ENCODE data around the gene NKRF. TPM values are rescaled to one million over a fixed set of nuclear protein-coding genes. Genes with fewer than 3 reads are reported as not detected.

Gene NKRF
- total and polyA plus RNA-seq, 9 of the 15 experiments (the other 6 are each of a cell fraction or from before 2014, with no cell fraction given), result 8.9 to 31.9 (median 19.0) TPM

DNA sequence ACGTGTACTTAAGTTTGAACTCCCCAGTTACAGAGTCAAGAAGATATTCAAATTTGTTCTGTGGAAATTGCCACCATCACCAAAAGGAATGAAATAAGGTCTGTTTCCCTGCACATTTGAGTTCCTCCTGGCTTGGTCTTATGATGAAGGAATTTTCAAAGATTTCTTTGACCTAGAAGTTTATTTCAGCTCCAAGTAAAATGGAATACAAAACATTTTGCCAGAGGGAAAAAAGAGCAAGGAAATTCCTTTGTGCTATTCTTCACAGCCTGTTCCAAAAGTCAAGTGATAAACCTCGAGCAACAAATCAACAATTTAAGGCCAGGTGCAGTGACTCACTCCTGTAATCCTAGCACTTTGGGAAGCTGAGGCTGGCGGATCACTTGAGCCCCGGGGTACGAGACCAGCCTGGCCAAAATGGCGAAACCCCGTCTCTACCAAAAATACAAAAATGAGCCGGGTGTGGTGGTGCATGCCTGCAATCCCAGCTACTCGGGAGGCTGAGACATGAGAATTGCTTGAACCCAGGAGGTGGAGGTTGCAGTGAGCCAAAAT lies 3.4 kb downstream of the NKRF start (continued):
- TF ChIP-seq, protein P1, sequence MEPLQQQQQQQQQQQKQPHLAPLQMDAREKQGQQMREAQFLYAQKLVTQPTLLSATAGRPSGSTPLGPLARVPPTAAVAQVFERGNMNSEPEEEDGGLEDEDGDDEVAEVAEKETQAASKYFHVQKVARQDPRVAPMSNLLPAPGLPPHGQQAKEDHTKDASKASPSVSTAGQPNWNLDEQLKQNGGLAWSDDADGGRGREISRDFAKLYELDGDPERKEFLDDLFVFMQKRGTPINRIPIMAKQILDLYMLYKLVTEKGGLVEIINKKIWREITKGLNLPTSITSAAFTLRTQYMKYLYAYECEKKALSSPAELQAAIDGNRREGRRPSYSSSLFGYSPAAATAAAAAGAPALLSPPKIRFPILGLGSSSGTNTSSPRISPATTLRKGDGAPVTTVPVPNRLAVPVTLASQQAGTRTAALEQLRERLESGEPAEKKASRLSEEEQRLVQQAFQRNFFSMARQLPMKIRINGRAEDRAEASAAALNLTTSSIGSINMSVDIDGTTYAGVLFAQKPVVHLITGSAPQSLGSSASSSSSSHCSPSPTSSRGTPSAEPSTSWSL (CRISPR knock-in tag; IDR thresholded peaks at IDR 0.05; ENCODE audit: borderline replicate concordance), result no peak
- TF ChIP-seq RBM39 (optimal IDR thresholded peaks at IDR 0.05; ENCODE audit: low read depth, low read length) (no peak), CBFA2T2 (conservative IDR thresholded peaks at IDR 0.05) (no peak), HDGF (IDR thresholded peaks at IDR 0.05) (no peak), ZNF316 (IDR thresholded peaks at IDR 0.05) (no peak), ZNF184 (CRISPR knock-in tag; IDR thresholded peaks at IDR 0.05) (no peak), TARDBP (IDR thresholded peaks at IDR 0.05) (no peak)
- TF ChIP-seq, protein P2, sequence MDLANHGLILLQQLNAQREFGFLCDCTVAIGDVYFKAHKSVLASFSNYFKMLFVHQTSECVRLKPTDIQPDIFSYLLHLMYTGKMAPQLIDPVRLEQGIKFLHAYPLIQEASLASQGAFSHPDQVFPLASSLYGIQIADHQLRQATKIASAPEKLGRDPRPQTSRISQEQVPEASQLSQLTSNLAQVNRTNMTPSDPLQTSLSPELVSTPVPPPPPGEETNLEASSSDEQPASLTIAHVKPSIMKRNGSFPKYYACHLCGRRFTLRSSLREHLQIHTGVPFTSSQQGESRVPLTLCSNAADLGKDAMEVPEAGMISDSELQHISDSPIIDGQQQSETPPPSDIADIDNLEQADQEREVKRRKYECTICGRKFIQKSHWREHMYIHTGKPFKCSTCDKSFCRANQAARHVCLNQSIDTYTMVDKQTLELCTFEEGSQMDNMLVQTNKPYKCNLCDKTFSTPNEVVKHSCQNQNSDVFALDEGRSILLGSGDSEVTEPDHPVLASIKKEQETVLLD (IDR thresholded peaks at IDR 0.05), result no peak
- TF ChIP-seq, protein P3, sequence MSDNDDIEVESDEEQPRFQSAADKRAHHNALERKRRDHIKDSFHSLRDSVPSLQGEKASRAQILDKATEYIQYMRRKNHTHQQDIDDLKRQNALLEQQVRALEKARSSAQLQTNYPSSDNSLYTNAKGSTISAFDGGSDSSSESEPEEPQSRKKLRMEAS (CRISPR knock-in tag; IDR thresholded peaks at IDR 0.05), result no peak
- TF ChIP-seq, protein P4, sequence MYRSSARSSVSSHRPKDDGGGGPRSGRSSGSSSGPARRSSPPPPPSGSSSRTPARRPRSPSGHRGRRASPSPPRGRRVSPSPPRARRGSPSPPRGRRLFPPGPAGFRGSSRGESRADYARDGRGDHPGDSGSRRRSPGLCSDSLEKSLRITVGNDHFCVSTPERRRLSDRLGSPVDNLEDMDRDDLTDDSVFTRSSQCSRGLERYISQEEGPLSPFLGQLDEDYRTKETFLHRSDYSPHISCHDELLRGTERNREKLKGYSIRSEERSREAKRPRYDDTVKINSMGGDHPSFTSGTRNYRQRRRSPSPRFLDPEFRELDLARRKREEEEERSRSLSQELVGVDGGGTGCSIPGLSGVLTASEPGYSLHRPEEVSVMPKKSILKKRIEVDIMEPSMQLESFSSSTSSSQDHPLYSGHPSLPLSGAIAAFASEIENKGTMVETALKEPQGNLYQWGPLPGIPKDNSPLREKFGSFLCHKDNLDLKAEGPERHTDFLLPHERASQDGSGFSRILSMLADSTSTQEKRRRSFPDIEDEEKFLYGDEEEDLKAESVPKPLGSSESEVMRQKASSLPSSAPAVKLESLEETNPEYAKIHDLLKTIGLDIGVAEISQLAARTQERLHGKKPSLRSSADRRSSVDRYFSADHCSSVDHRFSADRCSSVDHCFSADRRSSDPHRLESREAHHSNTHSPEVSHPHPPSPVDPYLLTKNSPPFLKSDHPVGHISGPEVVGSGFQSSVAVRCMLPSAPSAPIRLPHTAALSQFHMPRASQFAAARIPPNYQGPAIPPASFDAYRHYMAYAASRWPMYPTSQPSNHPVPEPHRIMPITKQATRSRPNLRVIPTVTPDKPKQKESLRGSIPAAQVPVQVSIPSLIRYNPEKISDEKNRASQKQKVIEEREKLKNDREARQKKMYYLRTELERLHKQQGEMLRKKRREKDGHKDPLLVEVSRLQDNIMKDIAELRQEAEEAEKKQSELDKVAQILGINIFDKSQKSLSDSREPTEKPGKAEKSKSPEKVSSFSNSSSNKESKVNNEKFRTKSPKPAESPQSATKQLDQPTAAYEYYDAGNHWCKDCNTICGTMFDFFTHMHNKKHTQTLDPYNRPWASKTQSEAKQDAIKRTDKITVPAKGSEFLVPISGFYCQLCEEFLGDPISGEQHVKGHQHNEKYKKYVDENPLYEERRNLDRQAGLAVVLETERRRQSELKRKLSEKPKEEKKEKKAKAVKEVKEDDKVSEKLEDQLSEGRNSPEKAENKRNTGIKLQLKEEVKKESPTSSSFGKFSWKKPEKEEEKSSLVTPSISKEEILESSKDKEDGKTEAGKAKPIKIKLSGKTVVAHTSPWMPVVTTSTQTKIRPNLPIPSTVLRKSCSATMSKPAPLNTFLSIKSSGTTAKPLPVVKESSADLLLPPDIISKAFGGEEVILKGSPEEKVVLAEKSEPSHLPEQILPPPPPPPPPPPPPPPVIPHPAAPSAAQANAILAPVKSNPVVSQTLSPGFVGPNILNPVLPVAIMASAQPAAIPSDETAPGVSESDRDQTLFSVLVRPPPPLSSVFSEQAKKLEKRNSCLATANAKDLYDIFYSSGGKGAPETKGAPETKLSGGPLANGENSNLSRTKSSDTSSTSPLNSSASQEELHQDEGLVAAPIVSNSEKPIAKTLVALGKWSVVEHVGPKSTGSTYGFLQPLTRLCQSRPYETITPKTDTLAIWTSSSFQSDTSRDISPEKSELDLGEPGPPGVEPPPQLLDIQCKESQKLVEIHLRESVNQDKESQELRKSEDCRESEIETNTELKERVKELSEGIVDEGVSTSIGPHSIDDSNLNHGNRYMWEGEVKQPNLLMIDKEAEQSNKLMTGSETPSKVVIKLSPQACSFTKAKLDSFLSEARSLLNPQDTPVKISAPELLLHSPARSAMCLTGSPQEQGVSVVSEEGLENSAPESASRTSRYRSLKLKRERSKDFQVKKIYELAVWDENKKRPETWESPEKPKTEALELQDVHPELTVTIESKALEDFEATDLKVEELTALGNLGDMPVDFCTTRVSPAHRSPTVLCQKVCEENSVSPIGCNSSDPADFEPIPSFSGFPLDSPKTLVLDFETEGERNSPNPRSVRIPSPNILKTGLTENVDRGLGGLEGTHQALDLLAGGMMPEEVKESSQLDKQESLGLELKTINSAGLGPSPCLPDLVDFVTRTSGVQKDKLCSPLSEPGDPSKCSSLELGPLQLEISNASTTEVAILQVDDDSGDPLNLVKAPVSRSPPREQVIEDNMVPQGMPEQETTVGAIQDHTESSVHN (IDR thresholded peaks at IDR 0.05; ENCODE audit: borderline replicate concordance in 1 of 2, low read depth in 1 of 2), result no peak
- TF ChIP-seq, protein P5, sequence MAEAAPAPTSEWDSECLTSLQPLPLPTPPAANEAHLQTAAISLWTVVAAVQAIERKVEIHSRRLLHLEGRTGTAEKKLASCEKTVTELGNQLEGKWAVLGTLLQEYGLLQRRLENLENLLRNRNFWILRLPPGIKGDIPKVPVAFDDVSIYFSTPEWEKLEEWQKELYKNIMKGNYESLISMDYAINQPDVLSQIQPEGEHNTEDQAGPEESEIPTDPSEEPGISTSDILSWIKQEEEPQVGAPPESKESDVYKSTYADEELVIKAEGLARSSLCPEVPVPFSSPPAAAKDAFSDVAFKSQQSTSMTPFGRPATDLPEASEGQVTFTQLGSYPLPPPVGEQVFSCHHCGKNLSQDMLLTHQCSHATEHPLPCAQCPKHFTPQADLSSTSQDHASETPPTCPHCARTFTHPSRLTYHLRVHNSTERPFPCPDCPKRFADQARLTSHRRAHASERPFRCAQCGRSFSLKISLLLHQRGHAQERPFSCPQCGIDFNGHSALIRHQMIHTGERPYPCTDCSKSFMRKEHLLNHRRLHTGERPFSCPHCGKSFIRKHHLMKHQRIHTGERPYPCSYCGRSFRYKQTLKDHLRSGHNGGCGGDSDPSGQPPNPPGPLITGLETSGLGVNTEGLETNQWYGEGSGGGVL (CRISPR knock-in tag; IDR thresholded peaks at IDR 0.05), result no peak
